ENCODE data around the gene BIRC6.

BIRC6 gene

DNA sequence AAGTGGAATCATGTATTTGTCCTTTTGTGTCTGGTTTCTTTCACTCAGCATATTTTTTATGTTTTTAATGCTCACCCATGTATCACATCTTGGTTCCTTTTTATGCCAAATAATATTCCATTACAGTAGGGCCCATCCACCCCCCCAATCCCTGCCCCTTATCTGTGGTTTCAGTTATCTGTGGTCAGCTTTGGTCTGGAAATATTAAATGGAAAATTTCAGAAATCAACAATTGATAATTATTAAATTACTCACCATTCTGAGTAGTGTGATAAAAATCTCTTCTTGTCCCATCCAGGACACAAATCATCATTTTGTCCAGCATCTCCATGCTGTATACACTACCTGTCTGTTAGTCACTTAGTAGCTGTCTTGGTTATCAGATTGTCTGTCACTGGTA, 66.7 kb downstream of the BIRC6 start:
- Histone ChIP-seq H2AFZ (ENCODE audit: low read length) (no peak overlapping the region), H3F3A (ENCODE audit: low read depth) (no peaks in the 10 kb centered on the region), H3K4me3 (ENCODE audit: low read length, poor library complexity, severe bottlenecking) (no peak overlapping the region), H3K9me3 (ENCODE audit: insufficient read depth, low read depth, low read length) (no peaks in the 10 kb centered on the region), H3K4me1 (ENCODE audit: insufficient read depth, low read length, poor library complexity, severe bottlenecking) (peaks cover 20% of the 10 kb centered on the region), H3K9me2 (replicated peaks; ENCODE audit: low read depth, low read length) (no peaks in the 10 kb centered on the region), H4K20me1 (ENCODE audit: insufficient read depth, low read length, poor library complexity, severe bottlenecking) (peaks cover 82% of the 10 kb centered on the region), H3K9ac (ENCODE audit: low read depth, low read length, poor library complexity, severe bottlenecking) (no peak overlapping the region), H3K36me3 (ENCODE audit: insufficient read depth, low read length) (peaks cover 12% of the 10 kb centered on the region), H3K4me2 (ENCODE audit: low read depth, low read length, poor library complexity, severe bottlenecking) (no peak overlapping the region), H3K27me3 (ENCODE audit: insufficient read depth, low read length, poor library complexity, severe bottlenecking) (no peaks in the 10 kb centered on the region), H3K79me2 (ENCODE audit: insufficient read depth, low read length) (peaks cover 98% of the 10 kb centered on the region)
- TF ChIP-seq, protein P1, sequence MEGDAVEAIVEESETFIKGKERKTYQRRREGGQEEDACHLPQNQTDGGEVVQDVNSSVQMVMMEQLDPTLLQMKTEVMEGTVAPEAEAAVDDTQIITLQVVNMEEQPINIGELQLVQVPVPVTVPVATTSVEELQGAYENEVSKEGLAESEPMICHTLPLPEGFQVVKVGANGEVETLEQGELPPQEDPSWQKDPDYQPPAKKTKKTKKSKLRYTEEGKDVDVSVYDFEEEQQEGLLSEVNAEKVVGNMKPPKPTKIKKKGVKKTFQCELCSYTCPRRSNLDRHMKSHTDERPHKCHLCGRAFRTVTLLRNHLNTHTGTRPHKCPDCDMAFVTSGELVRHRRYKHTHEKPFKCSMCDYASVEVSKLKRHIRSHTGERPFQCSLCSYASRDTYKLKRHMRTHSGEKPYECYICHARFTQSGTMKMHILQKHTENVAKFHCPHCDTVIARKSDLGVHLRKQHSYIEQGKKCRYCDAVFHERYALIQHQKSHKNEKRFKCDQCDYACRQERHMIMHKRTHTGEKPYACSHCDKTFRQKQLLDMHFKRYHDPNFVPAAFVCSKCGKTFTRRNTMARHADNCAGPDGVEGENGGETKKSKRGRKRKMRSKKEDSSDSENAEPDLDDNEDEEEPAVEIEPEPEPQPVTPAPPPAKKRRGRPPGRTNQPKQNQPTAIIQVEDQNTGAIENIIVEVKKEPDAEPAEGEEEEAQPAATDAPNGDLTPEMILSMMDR (conservative IDR thresholded peaks at IDR 0.05; ENCODE audit: low read length) = no peak
- TF ChIP-seq EZH2phosphoT487 (IDR thresholded peaks at IDR 0.05; ENCODE audit: borderline replicate concordance) = no peak

DNA sequence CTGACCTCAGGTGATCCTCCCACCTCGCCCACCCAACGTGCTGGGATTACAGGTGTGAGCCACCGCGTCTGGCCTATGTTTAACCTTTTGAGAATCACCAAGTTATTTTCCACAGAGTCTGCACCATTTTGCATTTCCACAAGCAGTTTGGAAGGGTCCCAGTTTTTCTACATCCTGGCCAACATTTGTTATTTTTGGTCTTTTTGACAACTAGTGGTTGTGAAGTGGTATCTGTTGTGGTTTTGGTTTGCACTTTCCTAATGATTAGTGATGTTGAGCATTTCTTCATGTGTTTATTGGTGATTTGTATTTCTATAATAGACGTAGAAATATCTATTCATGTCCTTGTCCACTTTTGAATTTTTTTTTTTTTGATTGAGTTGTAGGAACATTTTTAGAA, 67.9 kb downstream of the BIRC6 start:
- Histone ChIP-seq H4K20me1 (ENCODE audit: insufficient read depth, low read length, poor library complexity, severe bottlenecking) (peaks cover 87% of the 10 kb centered on the region), H3K79me2 (ENCODE audit: insufficient read depth, low read length) (peaks cover 100% of the 10 kb centered on the region), H3K4me3 (ENCODE audit: low read length, poor library complexity, severe bottlenecking) (no peak overlapping the region), H2AFZ (ENCODE audit: low read length) (no peak overlapping the region), H3K36me3 (ENCODE audit: insufficient read depth, low read length) (peaks cover 10% of the 10 kb centered on the region), H3K27me3 (ENCODE audit: insufficient read depth, low read length, poor library complexity, severe bottlenecking) (no peaks in the 10 kb centered on the region), H3K9ac (ENCODE audit: low read depth, low read length, poor library complexity, severe bottlenecking) (no peak overlapping the region), H3K4me1 (ENCODE audit: insufficient read depth, low read length, poor library complexity, severe bottlenecking) (peaks cover 22% of the 10 kb centered on the region), H3F3A (ENCODE audit: low read depth) (no peaks in the 10 kb centered on the region), H3K9me2 (replicated peaks; ENCODE audit: low read depth, low read length) (no peaks in the 10 kb centered on the region), H3K4me2 (ENCODE audit: low read depth, low read length, poor library complexity, severe bottlenecking) (no peak overlapping the region), H3K9me3 (ENCODE audit: insufficient read depth, low read depth, low read length) (no peaks in the 10 kb centered on the region)
- TF ChIP-seq EZH2phosphoT487 (IDR thresholded peaks at IDR 0.05; ENCODE audit: borderline replicate concordance) = no peak
- TF ChIP-seq, protein P1 (conservative IDR thresholded peaks at IDR 0.05; ENCODE audit: low read length) = no peak

DNA sequence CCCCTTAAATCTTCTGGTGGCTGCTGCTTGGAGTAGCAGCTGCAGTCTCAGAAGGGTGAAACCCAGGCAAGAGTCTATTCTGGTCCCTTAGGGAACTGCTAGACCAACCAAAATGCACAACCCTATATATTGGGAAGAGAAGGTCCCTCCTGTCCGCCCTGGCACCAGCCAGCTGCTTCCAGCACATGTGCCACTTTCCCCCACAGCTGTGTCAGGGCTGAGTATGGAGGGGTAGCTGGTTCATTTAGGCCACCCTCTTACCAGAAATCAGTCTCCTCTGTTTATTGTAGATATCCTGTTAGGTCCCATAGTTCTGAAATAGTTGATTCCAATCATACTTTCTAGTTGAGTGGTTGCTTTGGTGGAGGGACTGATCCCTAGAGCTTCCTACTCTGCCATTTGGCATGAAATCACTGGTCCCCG, 68.9 kb downstream of the BIRC6 start:
- H3K9me3 ChIP-seq (ENCODE audit: insufficient read depth, low read depth, low read length) = no peaks in the 10 kb centered on the region
- no peak overlapping the region for H3K4me2 ChIP-seq (ENCODE audit: low read depth, low read length, poor library complexity, severe bottlenecking)
- H3F3A ChIP-seq (ENCODE audit: low read depth) = no peaks in the 10 kb centered on the region

More for the DNA sequence above, 68.9 kb downstream of the BIRC6 start:
- Histone ChIP-seq H3K4me1 (ENCODE audit: insufficient read depth, low read length, poor library complexity, severe bottlenecking) (peaks cover 22% of the 10 kb centered on the region), H4K20me1 (ENCODE audit: insufficient read depth, low read length, poor library complexity, severe bottlenecking) (peaks cover 79% of the 10 kb centered on the region), H3K9me2 (replicated peaks; ENCODE audit: low read depth, low read length) (no peaks in the 10 kb centered on the region), H3K36me3 (ENCODE audit: insufficient read depth, low read length) (peaks cover 14% of the 10 kb centered on the region; the same call in 1 of the 2 replicates), H2AFZ (ENCODE audit: low read length) (no peak overlapping the region), H3K9ac (ENCODE audit: low read depth, low read length, poor library complexity, severe bottlenecking) (no peak overlapping the region), H3K79me2 (ENCODE audit: insufficient read depth, low read length) (peaks cover 99% of the 10 kb centered on the region), H3K27me3 (ENCODE audit: insufficient read depth, low read length, poor library complexity, severe bottlenecking) (no peaks in the 10 kb centered on the region), H3K4me3 (ENCODE audit: low read length, poor library complexity, severe bottlenecking) (no peak overlapping the region)
- TF ChIP-seq, protein P1 (conservative IDR thresholded peaks at IDR 0.05; ENCODE audit: low read length) = no peak
- TF ChIP-seq EZH2phosphoT487 (IDR thresholded peaks at IDR 0.05; ENCODE audit: borderline replicate concordance) = no peak
